ENCODE results near the gene MTUS2. TPM values are rescaled to one million over a fixed set of nuclear protein-coding genes. Genes with fewer than 3 reads are reported as not detected.

The MTUS2 gene
- total RNA-seq, 1 experiment from 2014 or later = 0.35 TPM

- no peaks in the 10 kb centered on the region for H3K9me3 Mint-ChIP-seq
- Histone ChIP-seq H3K56ac (ENCODE audit: insufficient read length, low read depth, low read length) (no peak overlapping the region), H4K8ac (replicated peaks; ENCODE audit: insufficient read length, low read depth, low read length) (no peak overlapping the region), H2BK12ac (ENCODE audit: insufficient read length, low read depth, low read length) (no peak overlapping the region), H2AFZ (ENCODE audit: low read length) (no peak overlapping the region), H2BK20ac (ENCODE audit: low read depth, low read length, poor library complexity, severe bottlenecking) (no peak overlapping the region), H4K20me1 (ENCODE audit: control insufficient read depth, insufficient read depth, insufficient read length) (no peaks in the 10 kb centered on the region), H3K9ac (ENCODE audit: extremely low read depth, insufficient read length, low read length) (no peak overlapping the region), H3K9me3 (ENCODE audit: control insufficient read depth, low read depth, low read length) (no peaks in the 10 kb centered on the region), H2AK5ac (ENCODE audit: insufficient read length, low read length) (no peak overlapping the region), H3K79me1 (ENCODE audit: insufficient read depth, low read depth, low read length, poor library complexity, severe bottlenecking) (no peaks in the 10 kb centered on the region), H3K14ac (ENCODE audit: insufficient read depth, low read length) (no peak overlapping the region), H4K5ac (ENCODE audit: insufficient read length, low read depth, low read length) (no peak overlapping the region), H3K18ac (ENCODE audit: insufficient read length, low read depth, low read length) (no peak overlapping the region), H4K91ac (ENCODE audit: insufficient read length, low read depth, low read length) (no peak overlapping the region), H3K4me2 (ENCODE audit: insufficient read depth, insufficient read length, low read length) (no peak overlapping the region), H2BK15ac (ENCODE audit: low read depth, low read length) (no peak overlapping the region), H3T11ph (ENCODE audit: low read length) (no peak overlapping the region), H3K27me3 (ENCODE audit: insufficient read depth, low read length) (no peaks in the 10 kb centered on the region), H2BK5ac (ENCODE audit: insufficient read length, low read length) (no peak overlapping the region), H3K79me2 (ENCODE audit: insufficient read depth, low read length) (no peaks in the 10 kb centered on the region), H3K23ac (ENCODE audit: insufficient read length, low read depth, low read length) (no peak overlapping the region), H3K4me1 (ENCODE audit: insufficient read depth, low read length) (no peaks in the 10 kb centered on the region), H3K27ac (ENCODE audit: insufficient read length, low read depth, low read length) (no peak overlapping the region), H3K4ac (ENCODE audit: low read depth, low read length) (no peak overlapping the region), H3K23me2 (ENCODE audit: insufficient read length, low read depth, low read length, poor library complexity, severe bottlenecking) (peaks cover 3% of the 10 kb centered on the region), H2BK120ac (ENCODE audit: low read depth, low read length, poor library complexity, severe bottlenecking) (no peak overlapping the region)
- H3K27ac Mint-ChIP-seq = no peak overlapping the region
- 0 out of 4 replicates have a peak, but pooled peaks cover 0 to 6% of the 10 kb centered on the region in 2 experiments for H3K4me1 Mint-ChIP-seq
- TF ChIP-seq CTCF (conservative IDR thresholded peaks at IDR 0.05) = no peak
- no peak overlapping the region for H3K4me3 Mint-ChIP-seq
- DNase-seq = no peak
- H3K36me3 Mint-ChIP-seq (ENCODE audit: insufficient read depth in 1 of 3, low read depth in 3 of 3) = no peaks in the 10 kb centered on the region; a peak in 1 of 7 replicates
- peaks cover 6% of the 10 kb centered on the region for H3K27me3 Mint-ChIP-seq (ENCODE audit: low read depth)
- no CpG with 5 or more reads among the region's 1 CpG for WGBS (ENCODE audit: extremely low coverage, insufficient read length, low lambda C conversion rate)
Measured at GRCh38 chr13:28796938-28797257, 23.2 kb upstream of the MTUS2 start.

Measured in H9 (cell line).